ENCODE results near the gene CCNDBP1.

The CCNDBP1 gene

DNA sequence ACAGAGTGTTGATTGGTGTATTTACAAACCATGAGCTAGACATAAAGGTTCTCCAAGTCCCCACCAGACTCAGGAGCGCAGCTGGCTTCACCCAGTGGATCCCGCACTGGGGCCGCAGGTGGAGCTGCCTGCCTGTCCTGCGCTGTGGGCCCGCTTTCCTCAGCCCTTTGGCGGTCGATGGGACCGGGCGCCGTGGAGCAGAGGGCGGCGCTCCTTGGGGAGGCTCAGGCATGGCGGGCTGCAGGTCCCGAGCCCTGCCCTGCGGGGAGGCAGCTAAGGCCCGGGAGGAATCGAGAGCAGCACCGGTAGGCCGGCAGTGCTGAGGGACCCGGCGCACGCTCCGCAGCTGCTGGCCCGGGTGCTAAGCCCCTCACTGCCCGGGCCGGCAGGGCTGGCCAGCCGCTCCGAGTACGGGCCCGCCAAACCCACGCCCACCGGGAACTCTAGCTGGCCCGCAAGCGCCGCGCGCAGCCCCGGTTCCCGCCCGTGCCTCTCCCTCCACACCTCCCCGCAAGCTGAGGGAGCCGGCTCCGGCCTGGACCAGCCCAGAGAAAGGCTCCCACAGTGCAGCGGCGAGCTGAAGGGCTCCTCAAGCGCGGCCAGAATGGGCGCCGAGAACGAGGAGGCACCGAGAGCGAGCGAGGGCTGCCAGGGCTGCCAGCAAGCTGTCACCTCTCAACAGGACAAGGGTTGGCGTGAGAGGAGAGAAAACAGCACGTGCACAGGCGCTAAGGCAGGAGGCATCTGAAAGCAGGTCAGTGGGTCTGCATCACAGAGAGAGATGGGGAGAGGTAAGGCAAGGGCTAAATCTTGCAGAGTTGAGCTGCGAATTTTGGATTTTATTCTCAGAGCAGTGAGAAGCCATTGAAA lies 41.5 kb downstream of the CCNDBP1 start:
- Histone ChIP-seq H3K4me1 (ENCODE audit: insufficient read depth, low read length, poor library complexity, severe bottlenecking) (no peaks in the 10 kb centered on the region), H3K9me3 (ENCODE audit: insufficient read depth, low read depth, low read length) (no peaks in the 10 kb centered on the region), H2AFZ (ENCODE audit: low read length) (no peak overlapping the region), H4K20me1 (ENCODE audit: insufficient read depth, low read length, poor library complexity, severe bottlenecking) (no peaks in the 10 kb centered on the region), H3F3A (ENCODE audit: low read depth) (no peaks in the 10 kb centered on the region), H3K79me2 (ENCODE audit: insufficient read depth, low read length) (no peaks in the 10 kb centered on the region), H3K4me3 (ENCODE audit: low read length, poor library complexity, severe bottlenecking) (no peak overlapping the region), H3K4me2 (ENCODE audit: low read depth, low read length, poor library complexity, severe bottlenecking) (no peak overlapping the region), H3K9ac (ENCODE audit: low read depth, low read length, poor library complexity, severe bottlenecking) (no peak overlapping the region), H3K36me3 (ENCODE audit: insufficient read depth, low read length) (no peaks in the 10 kb centered on the region), H3K27me3 (ENCODE audit: insufficient read depth, low read length, poor library complexity, severe bottlenecking) (no peaks in the 10 kb centered on the region), H3K9me2 (replicated peaks; ENCODE audit: low read depth, low read length) (no peaks in the 10 kb centered on the region)
- no peak for TF ChIP-seq EZH2phosphoT487 (IDR thresholded peaks at IDR 0.05; ENCODE audit: borderline replicate concordance)
- TF ChIP-seq, protein P1, sequence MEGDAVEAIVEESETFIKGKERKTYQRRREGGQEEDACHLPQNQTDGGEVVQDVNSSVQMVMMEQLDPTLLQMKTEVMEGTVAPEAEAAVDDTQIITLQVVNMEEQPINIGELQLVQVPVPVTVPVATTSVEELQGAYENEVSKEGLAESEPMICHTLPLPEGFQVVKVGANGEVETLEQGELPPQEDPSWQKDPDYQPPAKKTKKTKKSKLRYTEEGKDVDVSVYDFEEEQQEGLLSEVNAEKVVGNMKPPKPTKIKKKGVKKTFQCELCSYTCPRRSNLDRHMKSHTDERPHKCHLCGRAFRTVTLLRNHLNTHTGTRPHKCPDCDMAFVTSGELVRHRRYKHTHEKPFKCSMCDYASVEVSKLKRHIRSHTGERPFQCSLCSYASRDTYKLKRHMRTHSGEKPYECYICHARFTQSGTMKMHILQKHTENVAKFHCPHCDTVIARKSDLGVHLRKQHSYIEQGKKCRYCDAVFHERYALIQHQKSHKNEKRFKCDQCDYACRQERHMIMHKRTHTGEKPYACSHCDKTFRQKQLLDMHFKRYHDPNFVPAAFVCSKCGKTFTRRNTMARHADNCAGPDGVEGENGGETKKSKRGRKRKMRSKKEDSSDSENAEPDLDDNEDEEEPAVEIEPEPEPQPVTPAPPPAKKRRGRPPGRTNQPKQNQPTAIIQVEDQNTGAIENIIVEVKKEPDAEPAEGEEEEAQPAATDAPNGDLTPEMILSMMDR (conservative IDR thresholded peaks at IDR 0.05; ENCODE audit: low read length): no peak

GRCh38 chr15:43229977-43230376 lies 44.8 kb downstream of the CCNDBP1 start:
- H4K20me1 ChIP-seq (ENCODE audit: insufficient read depth, low read length, poor library complexity, severe bottlenecking): no peaks in the 10 kb centered on the region
- H3K9me2 ChIP-seq (replicated peaks; ENCODE audit: low read depth, low read length): no peaks in the 10 kb centered on the region
- no peaks in the 10 kb centered on the region for H3K9me3 ChIP-seq (ENCODE audit: insufficient read depth, low read depth, low read length)
- H2AFZ ChIP-seq (ENCODE audit: low read length): no peak overlapping the region
- peaks cover 19% of the 10 kb centered on the region for H3K4me1 ChIP-seq (ENCODE audit: insufficient read depth, low read length, poor library complexity, severe bottlenecking)
- H3F3A ChIP-seq (ENCODE audit: low read depth): no peaks in the 10 kb centered on the region
- H3K4me2 ChIP-seq (ENCODE audit: low read depth, low read length, poor library complexity, severe bottlenecking): no peak overlapping the region
- no peak overlapping the region for H3K4me3 ChIP-seq (ENCODE audit: low read length, poor library complexity, severe bottlenecking)
- H3K36me3 ChIP-seq (ENCODE audit: insufficient read depth, low read length): peaks cover 8% of the 10 kb centered on the region; the same call in 1 of the 2 replicates
- TF ChIP-seq, protein P1 (conservative IDR thresholded peaks at IDR 0.05; ENCODE audit: low read length): no peak
- TF ChIP-seq EZH2phosphoT487 (IDR thresholded peaks at IDR 0.05; ENCODE audit: borderline replicate concordance): no peak
- no peaks in the 10 kb centered on the region for H3K79me2 ChIP-seq (ENCODE audit: insufficient read depth, low read length)
- no peaks in the 10 kb centered on the region for H3K27me3 ChIP-seq (ENCODE audit: insufficient read depth, low read length, poor library complexity, severe bottlenecking)
- no peak overlapping the region for H3K9ac ChIP-seq (ENCODE audit: low read depth, low read length, poor library complexity, severe bottlenecking)

DNA sequence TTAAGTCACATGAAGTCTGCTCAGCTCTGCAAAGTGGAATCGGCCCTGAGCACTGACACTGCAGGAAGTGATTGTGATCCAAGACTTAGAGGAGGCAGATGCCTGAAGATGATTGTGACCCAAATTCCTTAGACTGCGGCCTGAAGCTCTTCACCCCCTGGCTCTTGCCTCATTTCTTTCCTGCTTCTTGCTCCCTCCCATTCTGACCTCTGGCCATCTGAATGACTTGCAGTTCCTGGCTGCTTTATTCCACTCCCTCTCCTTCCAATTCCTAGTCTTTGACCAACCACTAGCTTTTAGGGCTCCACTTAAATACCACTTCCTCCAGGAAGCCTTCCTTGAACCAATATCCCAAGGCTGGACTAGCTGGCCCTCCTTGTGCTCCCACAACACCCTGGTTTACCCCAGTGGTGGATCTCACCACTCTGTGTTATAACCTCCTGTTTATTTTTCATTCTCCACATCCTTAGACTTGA lies 45.5 kb downstream of the CCNDBP1 start:
- H3K36me3 ChIP-seq (ENCODE audit: insufficient read depth, low read length): peaks cover 8% of the 10 kb centered on the region; the same call in 1 of the 2 replicates
- H4K20me1 ChIP-seq (ENCODE audit: insufficient read depth, low read length, poor library complexity, severe bottlenecking): no peaks in the 10 kb centered on the region
- no peak overlapping the region for H3K4me3 ChIP-seq (ENCODE audit: low read length, poor library complexity, severe bottlenecking)
- TF ChIP-seq EZH2phosphoT487 (IDR thresholded peaks at IDR 0.05; ENCODE audit: borderline replicate concordance): no peak
- TF ChIP-seq, protein P1 (conservative IDR thresholded peaks at IDR 0.05; ENCODE audit: low read length): no peak
- no peaks in the 10 kb centered on the region for H3K27me3 ChIP-seq (ENCODE audit: insufficient read depth, low read length, poor library complexity, severe bottlenecking)
- no peaks in the 10 kb centered on the region for H3K9me3 ChIP-seq (ENCODE audit: insufficient read depth, low read depth, low read length)
- H3K4me2 ChIP-seq (ENCODE audit: low read depth, low read length, poor library complexity, severe bottlenecking): no peak overlapping the region
- H3K9me2 ChIP-seq (replicated peaks; ENCODE audit: low read depth, low read length): no peaks in the 10 kb centered on the region
- H3K79me2 ChIP-seq (ENCODE audit: insufficient read depth, low read length): peaks cover under 1% of the 10 kb centered on the region; the same call in 1 of the 2 replicates
- H2AFZ ChIP-seq (ENCODE audit: low read length): no peak overlapping the region
- no peak overlapping the region for H3K9ac ChIP-seq (ENCODE audit: low read depth, low read length, poor library complexity, severe bottlenecking)
- no peaks in the 10 kb centered on the region for H3F3A ChIP-seq (ENCODE audit: low read depth)
- peaks cover 24% of the 10 kb centered on the region for H3K4me1 ChIP-seq (ENCODE audit: insufficient read depth, low read length, poor library complexity, severe bottlenecking)
